Psoas muscle (tissue), 8 donors: ENCODE data around the gene ATRNL1. TPM values are rescaled to one million over a fixed set of nuclear protein-coding genes. Genes with fewer than 3 reads are reported as not detected.

Experiments
- ATAC-seq, 4 donors: fragments of 200-7000 bp; cut with Tn5 transposase; one replicate each; pipeline ENCODE4 v1.9.1; 2020; ENCODE audit warnings: moderate library complexity in 3 of 4, mild to moderate bottlenecking in 2 of 4
- DNase-seq, 2 donors: peaks; one replicate each; pipeline ENCODE4 v3.0.0-alpha.2; 2020
- H3K27ac ChIP-seq: fragments of 200-600 bp; one replicate; pipeline ENCODE4 v1.8.0; 2022
- H3K27me3 ChIP-seq, 3 donors: fragments of 200-600 bp in 1 of 3; one replicate each; pipeline versions ENCODE4 v1.6.1 to v1.8.0; 2013 to 2022; ENCODE audit warnings: low read length in 2 of 3, mild to moderate bottlenecking in 2 of 3, moderate library complexity in 1 of 3; ENCODE audit not compliant: insufficient read depth in 3 of 3
- H3K36me3 ChIP-seq, 2 donors: fragments of 200-600 bp in 1 of 2; one replicate each; pipeline versions ENCODE4 v1.6.1 to v1.8.0; 2013 to 2022; ENCODE audit warnings: low read depth in 1 of 2, mild to moderate bottlenecking in 1 of 2, moderate library complexity in 1 of 2; ENCODE audit not compliant: insufficient read depth in 1 of 2
- H3K4me1 ChIP-seq: fragments of 200-600 bp; one replicate; pipeline ENCODE4 v1.8.0; 2022
- H3K4me3 ChIP-seq: fragments of 200-600 bp; one replicate; pipeline ENCODE4 v1.8.0; 2022; ENCODE audit warnings: mild to moderate bottlenecking
- H3K9me3 ChIP-seq: fragments of 200-600 bp; one replicate; pipeline ENCODE4 v1.8.0; 2022
- CTCF ChIP-seq: fragments of 200-600 bp; IDR thresholded peaks from one replicate; pipeline ENCODE4 v1.8.0; 2022; ENCODE audit warnings: antibody characterized with exemption
- WGBS, 3 donors: extraction: QIAGEN DNeasy Blood & Tissue Kit; methylation state at CpG; one replicate each; pipeline versions ENCODE4 v1.1.6 to v1.1.7; 2013; 5-methylcytosine and 5-hydroxymethylcytosine counted together
- intact Hi-C, 2 donors: fragments of 100-400 bp; cut with DNase I; formaldehyde crosslinking; loops; one replicate each; pipeline versions ENCODE4 v1.11.0 to v1.14.2; 2022
- polyA plus RNA-seq, 3 donors: library from polyadenylated mRNA; stranded (reverse); fragments of 200-250 nt; gene quantifications; one replicate each; pipeline ENCODE4 v1.2.3, GENCODE V29; 2013
- total RNA-seq, 4 donors: library from RNA; stranded (reverse); fragmentation: NEBNext Ultra II Directional in 2 of 4; extraction: Animal tissue kit (Norgen Biotek cat#: 25700) in 2 of 4; gene quantifications; one replicate each; pipeline versions ENCODE4 v1.2.1 to v1.2.4, GENCODE V29; 2021 to 2023
- donor health status: healthy with polysubstance abuse.
- donor health status: DM: no; HTN: no; CAD: no; lungs with moderate emphysema.
- donor health status: Bipolar disorder and iron deficiency.
- donor health status: healthy.
- donor health status: DM: yes; HTN: yes; CAD: no.
- donor health status: DM: no; HTN: no; CAD: no.
- donor health status: DM: no; HTN: no; CAD: no.
- donor health status: DM: yes; HTN: yes; CAD: no.

Gene ATRNL1
- total and polyA plus RNA-seq, 7 donors: 0.01 to 7.1 (median 2.2) TPM

DNA sequence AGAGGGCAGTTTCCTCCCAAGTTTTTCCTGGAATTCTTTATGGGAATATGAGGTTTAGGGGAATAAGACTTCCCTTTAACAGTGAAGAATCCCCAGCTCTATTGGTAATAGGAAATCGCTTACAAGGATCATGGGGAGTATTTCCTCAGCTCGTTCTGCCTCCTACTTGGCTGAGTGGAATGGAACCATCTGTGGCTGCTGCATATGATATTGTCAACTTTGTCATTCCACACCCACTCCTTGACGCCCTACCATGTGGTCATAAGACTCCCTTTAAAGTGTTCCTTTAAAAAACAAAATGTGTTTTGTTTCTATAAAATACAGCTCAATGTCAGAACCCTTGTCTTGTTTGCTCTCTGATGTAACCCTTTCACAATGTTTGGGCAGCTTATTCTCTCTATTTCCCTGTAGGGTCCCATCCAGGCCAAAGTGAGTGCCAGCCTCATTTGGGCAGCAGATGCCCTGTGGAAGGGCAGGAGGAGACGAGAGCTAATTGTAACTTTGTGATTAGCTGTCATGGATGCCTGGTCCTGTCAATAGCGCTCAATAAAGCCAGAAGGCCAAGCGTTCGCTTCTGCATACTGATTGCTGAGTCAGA lies 33.8 kb upstream of the ATRNL1 start:
- 74 to 78% (median 75%) methylated on average over 7 of the region's 7 CpGs for WGBS, 3 donors

GRCh38 chr10:115063701-115064658 lies 29.2 kb upstream of the ATRNL1 start:
- intact Hi-C loops: no loop called here
- DNase-seq: no peak
- ATAC-seq: no peak
- no peaks in the 10 kb centered on the region for H3K36me3 ChIP-seq
- 58 to 72% (median 66%) methylated on average over 5 of the region's 5 CpGs for WGBS, 3 donors
- H3K4me1 ChIP-seq: no peaks in the 10 kb centered on the region
- no peak for TF ChIP-seq CTCF
- peaks cover 0 to 7% (median 0%) of the 10 kb centered on the region in 3 donors for H3K27me3 ChIP-seq
- H3K27ac ChIP-seq: no peak overlapping the region
- H3K4me3 ChIP-seq: no peak overlapping the region
- H3K9me3 ChIP-seq: no peaks in the 10 kb centered on the region

More for the DNA sequence above, 33.8 kb upstream of the ATRNL1 start:
- ATAC-seq (no peak), DNase-seq (no peak)
- intact Hi-C loops: no loop called here
- H3K36me3 ChIP-seq: no peaks in the 10 kb centered on the region
- no peaks in the 10 kb centered on the region for H3K9me3 ChIP-seq
- H3K27me3 ChIP-seq: no peaks in the 10 kb centered on the region
- no peak for TF ChIP-seq CTCF
- no peak overlapping the region for H3K27ac ChIP-seq
- no peaks in the 10 kb centered on the region for H3K4me1 ChIP-seq
- no peak overlapping the region for H3K4me3 ChIP-seq

- Histone ChIP-seq H3K4me1 (no peaks in the 10 kb centered on the region), H3K4me3 (no peak overlapping the region), H3K36me3 (no peaks in the 10 kb centered on the region), H3K9me3 (no peaks in the 10 kb centered on the region), H3K27ac (no peak overlapping the region), H3K27me3 (peaks cover 0 to 7% (median 0%) of the 10 kb centered on the region in 3 donors)
- WGBS, 3 donors: 50 to 57% (median 56%) methylated on average over 6 of the region's 6 CpGs
- ATAC-seq (no peak), DNase-seq (no peak)
- intact Hi-C loops: no loop called here
- no peak for TF ChIP-seq CTCF
Measured at GRCh38 chr10:115065801-115066200, 27.4 kb upstream of the ATRNL1 start.

DNA sequence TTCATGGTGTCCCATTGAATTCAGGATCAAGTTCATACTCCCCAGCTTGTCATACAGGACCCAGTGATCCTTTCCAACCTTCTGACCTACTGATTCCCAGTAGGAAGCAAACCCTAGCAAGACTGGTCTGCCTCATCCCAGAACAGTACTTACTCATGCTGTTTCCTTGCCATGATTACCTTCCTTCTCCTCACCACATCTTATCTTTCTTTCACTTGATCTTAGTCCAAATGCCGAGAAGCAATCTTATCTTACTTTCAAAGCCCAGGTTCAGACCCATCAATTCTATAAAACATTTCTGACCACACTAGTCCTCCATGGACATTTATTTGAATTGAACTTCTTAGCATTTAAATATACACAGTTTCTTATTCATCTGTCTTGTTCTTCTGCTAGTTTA lies 26.6 kb upstream of the ATRNL1 start:
- DNase-seq (no peak), ATAC-seq (no peak)
- H3K4me3 ChIP-seq: no peak overlapping the region
- intact Hi-C loops: no loop called here
- WGBS, 3 donors: 89 to 98% (median 91%) methylated on average over 1 of the region's 1 CpG
- H3K36me3 ChIP-seq: no peaks in the 10 kb centered on the region
- no peaks in the 10 kb centered on the region for H3K4me1 ChIP-seq
- H3K9me3 ChIP-seq: no peaks in the 10 kb centered on the region
- no peak for TF ChIP-seq CTCF
- H3K27ac ChIP-seq: no peak overlapping the region
- H3K27me3 ChIP-seq: peaks cover 0 to 7% (median 0%) of the 10 kb centered on the region in 3 donors
